ENCODE results near the gene RAD51B.
"Not testable (repeated sequence)": the region's sequence is repeated elsewhere in the genome, so short reads cannot be mapped to it uniquely, and the experiment has no call there.

Gene RAD51B

GRCh38 chr14:68424443-68425172 lies 605.0 kb downstream of the RAD51B start:
- TF ChIP-seq CTCF (IDR thresholded peaks at IDR 0.05; ENCODE audit: insufficient read depth, missing control alignments) = no peak
- FAIRE-seq = no peak
- no peak for DNase-seq (ENCODE audit: insufficient read length, low spot score)

- DNase-seq (ENCODE audit: insufficient read length, low spot score) = no peak
- TF ChIP-seq CTCF (IDR thresholded peaks at IDR 0.05; ENCODE audit: insufficient read depth, missing control alignments) = no peak
- FAIRE-seq = no peak
Observed at GRCh38 chr14:68426661-68427549, 607.3 kb downstream of the RAD51B start.

DNA sequence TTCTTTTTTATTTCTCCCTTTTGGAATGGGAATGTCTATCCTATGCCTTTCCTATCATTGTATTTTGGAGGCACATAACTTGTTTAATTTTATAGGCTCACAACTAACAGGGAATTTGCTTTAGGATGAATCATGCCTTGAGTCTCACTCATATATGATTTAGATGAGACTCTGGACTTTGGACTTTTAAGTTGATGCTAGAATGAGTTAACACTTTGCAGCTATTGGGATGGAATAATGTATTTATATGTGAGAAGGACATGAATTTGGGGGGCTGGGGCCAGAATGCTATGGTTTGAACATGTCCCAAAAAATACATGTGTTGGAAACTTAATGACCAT lies 607.9 kb downstream of the RAD51B start:
- DNase-seq (ENCODE audit: insufficient read length, low spot score) = no peak
- no peak for FAIRE-seq
- no peak for TF ChIP-seq CTCF (IDR thresholded peaks at IDR 0.05; ENCODE audit: insufficient read depth, missing control alignments)

DNA sequence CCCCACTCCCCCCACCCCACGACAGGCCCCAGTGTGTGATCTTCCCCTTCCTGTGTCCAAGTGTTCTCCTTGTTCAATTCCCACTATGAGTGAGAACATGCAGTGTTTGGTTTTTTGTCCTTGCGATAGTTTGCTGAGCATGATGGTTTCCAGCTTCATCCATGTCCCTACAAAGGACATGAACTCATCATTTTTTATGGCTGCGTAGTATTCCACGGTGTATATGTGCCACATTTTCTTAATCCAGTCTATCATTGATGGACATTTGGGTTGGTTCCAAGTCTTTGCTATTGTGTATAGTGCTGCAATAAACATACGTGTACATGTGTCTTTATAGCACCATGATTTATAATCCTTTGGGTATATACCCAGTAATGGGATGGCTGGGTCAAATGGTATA lies 609.3 kb downstream of the RAD51B start:
- FAIRE-seq; DNase-seq (ENCODE audit: insufficient read length, low spot score): not testable (repeated sequence)

DNA sequence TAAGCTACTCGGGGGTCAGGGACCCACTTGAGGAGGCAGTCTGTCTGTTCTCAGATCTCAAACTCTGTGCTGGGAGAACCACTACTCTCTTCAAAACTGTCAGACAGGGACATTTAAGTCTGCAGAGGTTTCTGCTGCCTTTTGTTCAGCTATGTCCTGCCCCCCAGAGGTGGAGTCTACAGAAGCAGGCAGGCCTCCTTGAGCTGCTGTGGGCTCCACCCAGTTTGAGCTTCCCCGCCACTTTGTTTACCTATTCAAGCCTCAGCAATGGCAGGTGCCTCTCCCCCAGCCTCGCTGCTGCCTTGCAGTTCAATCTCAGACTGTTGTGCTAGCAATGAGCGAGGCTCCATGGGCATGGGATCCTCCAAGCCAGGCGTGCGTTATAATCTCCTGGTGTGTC lies 614.6 kb downstream of the RAD51B start:
- FAIRE-seq = not testable (repeated sequence)

GRCh38 chr14:68435631-68436030 lies 616.1 kb downstream of the RAD51B start:
- DNase-seq (ENCODE audit: insufficient read length, low spot score); FAIRE-seq: not testable (repeated sequence)

More for the DNA sequence above, 614.6 kb downstream of the RAD51B start:
- DNase-seq (ENCODE audit: insufficient read length, low spot score) = not testable (repeated sequence)

DNA sequence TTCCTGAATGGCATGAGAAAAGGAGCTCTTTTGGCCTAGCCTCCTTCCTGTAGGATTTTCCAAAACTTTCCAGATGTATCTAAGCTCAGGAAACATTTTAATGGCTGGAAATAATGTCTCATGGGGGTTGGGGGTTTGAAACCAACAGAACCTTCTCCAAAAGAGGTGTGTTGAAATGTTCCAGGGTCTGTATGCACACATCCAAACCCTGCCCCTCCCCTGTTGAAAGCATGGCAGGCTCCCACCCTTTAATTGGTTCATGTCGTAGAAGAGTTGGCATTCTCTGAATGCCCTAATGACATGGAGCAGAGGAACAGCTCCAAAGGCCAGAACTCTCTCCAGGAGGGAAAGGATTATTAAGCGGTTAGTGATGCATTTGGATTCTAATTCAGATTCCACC lies 620.1 kb downstream of the RAD51B start:
- FAIRE-seq (no peak), DNase-seq (ENCODE audit: insufficient read length, low spot score) (no peak)
- TF ChIP-seq CTCF (IDR thresholded peaks at IDR 0.05; ENCODE audit: insufficient read depth, missing control alignments) = no peak

- no peak for DNase-seq (ENCODE audit: insufficient read length, low spot score)
- FAIRE-seq = no peak
- no peak for TF ChIP-seq CTCF (IDR thresholded peaks at IDR 0.05; ENCODE audit: insufficient read depth, missing control alignments)
Observed at GRCh38 chr14:68440820-68441219, 621.2 kb downstream of the RAD51B start.
